ENCODE results near the gene SERPINA4. TPM values are rescaled to one million over a fixed set of nuclear protein-coding genes. Genes with fewer than 3 reads are reported as not detected.

Gene SERPINA4
- polyA plus RNA-seq, 1 donor from 2014 or later = not detected

- H3K9me2 ChIP-seq (ENCODE audit: insufficient read depth, low read length) = no peaks in the 10 kb centered on the region
- H3K36me3 ChIP-seq (ENCODE audit: insufficient read depth, low read length) = no peaks in the 10 kb centered on the region
- no peak overlapping the region for H3K9ac ChIP-seq (ENCODE audit: low read length)
- TF ChIP-seq REST (IDR thresholded peaks at IDR 0.05; ENCODE audit: borderline replicate concordance) (no peak), TAF1 (IDR thresholded peaks at IDR 0.05; ENCODE audit: low read depth) (no peak), POLR2AphosphoS5 (IDR thresholded peaks at IDR 0.05) (no peak)
- no peaks in the 10 kb centered on the region for H4K20me1 ChIP-seq (ENCODE audit: insufficient read depth)
- no peak overlapping the region for H3K27ac ChIP-seq (ENCODE audit: low read length)
- H3K9me3 ChIP-seq (ENCODE audit: low read length) = no peaks in the 10 kb centered on the region
- no peaks in the 10 kb centered on the region for H3K27me3 ChIP-seq (ENCODE audit: insufficient read depth, low read depth, low read length)
- H3K4me2 ChIP-seq (ENCODE audit: low read length) = no peak overlapping the region
- no peaks in the 10 kb centered on the region for H3K79me2 ChIP-seq (replicated peaks; ENCODE audit: insufficient read depth, low read length)
- H3K4me3 ChIP-seq (ENCODE audit: low read length) = no peak overlapping the region
- H3F3A ChIP-seq (ENCODE audit: insufficient read depth, low read length, poor library complexity, severe bottlenecking) = no peaks in the 10 kb centered on the region
- no peak overlapping the region for H2AFZ ChIP-seq (ENCODE audit: low read depth, low read length)
Measured at GRCh38 chr14:94571950-94572349, 10.7 kb downstream of the SERPINA4 start.

GRCh38 chr14:94572637-94573303, 11.5 kb downstream of the SERPINA4 start:
- Histone ChIP-seq H3K36me3 (ENCODE audit: insufficient read depth, low read length) (no peaks in the 10 kb centered on the region), H3F3A (ENCODE audit: insufficient read depth, low read length, poor library complexity, severe bottlenecking) (no peaks in the 10 kb centered on the region), H3K9me2 (ENCODE audit: insufficient read depth, low read length) (no peaks in the 10 kb centered on the region), H3K79me2 (replicated peaks; ENCODE audit: insufficient read depth, low read length) (no peaks in the 10 kb centered on the region), H2AFZ (ENCODE audit: low read depth, low read length) (no peak overlapping the region), H3K27me3 (ENCODE audit: insufficient read depth, low read depth, low read length) (no peaks in the 10 kb centered on the region), H4K20me1 (ENCODE audit: insufficient read depth) (no peaks in the 10 kb centered on the region), H3K4me3 (ENCODE audit: low read length) (no peak overlapping the region), H3K9ac (ENCODE audit: low read length) (no peak overlapping the region), H3K9me3 (ENCODE audit: low read length) (no peaks in the 10 kb centered on the region), H3K27ac (ENCODE audit: low read length) (no peak overlapping the region), H3K4me2 (ENCODE audit: low read length) (no peak overlapping the region)
- TF ChIP-seq SMC3 (conservative IDR thresholded peaks at IDR 0.05; ENCODE audit: poor library complexity) = no peak
- TF ChIP-seq EP300 (conservative IDR thresholded peaks at IDR 0.05; ENCODE audit: poor library complexity, severe bottlenecking) = no peak
- TF ChIP-seq MXI1 (conservative IDR thresholded peaks at IDR 0.05; ENCODE audit: poor library complexity, severe bottlenecking) = no peak
- no peak for TF ChIP-seq TAF1 (IDR thresholded peaks at IDR 0.05; ENCODE audit: low read depth)
- no peak for TF ChIP-seq POLR2AphosphoS5 (IDR thresholded peaks at IDR 0.05)
- TF ChIP-seq RAD21 (conservative IDR thresholded peaks at IDR 0.05) = no peak
- no peak for TF ChIP-seq EZH2 (IDR thresholded peaks at IDR 0.05; ENCODE audit: borderline replicate concordance, insufficient read depth, low read length, poor library complexity, severe bottlenecking)
- TF ChIP-seq CTCF (IDR thresholded peaks at IDR 0.05; ENCODE audit: poor library complexity, severe bottlenecking) = no peak
- TF ChIP-seq REST (IDR thresholded peaks at IDR 0.05; ENCODE audit: borderline replicate concordance) = no peak
